Inflammatory macrophage (primary cell): ENCODE measurements around the gene CFAP46.
"Not testable (repeated sequence)": the region's sequence is repeated elsewhere in the genome, so short reads cannot be mapped to it uniquely, and the experiment has no call there.

Source experiments
- DNase-seq, 2 donors: peaks; one replicate each; pipeline ENCODE4 v3.0.0-alpha.2; 2020 to 2022

The CFAP46 gene

DNA sequence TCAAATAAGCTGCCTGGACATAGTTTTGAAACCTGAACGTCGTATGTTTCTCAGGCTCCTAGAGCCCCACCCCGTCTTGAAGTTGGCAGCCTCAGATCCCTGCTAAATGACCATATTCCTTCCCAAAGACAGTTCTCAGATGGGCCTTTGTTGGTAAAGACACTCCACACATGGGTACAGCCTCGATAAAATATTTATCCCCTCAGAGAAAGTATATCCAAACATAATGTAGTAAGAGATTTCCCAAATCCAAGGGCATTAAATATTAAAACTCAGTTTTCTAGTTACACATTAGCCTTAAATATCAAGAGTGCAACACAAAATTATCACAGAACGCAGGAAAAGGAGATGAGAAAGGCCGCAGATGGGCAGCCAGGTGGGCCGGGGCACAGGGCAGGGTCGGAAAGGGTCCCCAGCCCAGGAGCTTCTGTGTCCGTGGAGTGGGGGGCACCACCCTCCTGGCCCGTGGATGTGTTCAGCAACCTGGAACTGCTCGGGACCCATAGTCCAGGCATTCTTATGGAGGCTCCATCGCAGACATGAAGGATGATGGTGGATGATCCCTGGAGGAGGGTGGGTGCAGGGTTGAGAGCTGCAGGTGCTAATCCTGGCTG is 1.5 kb upstream of the CFAP46 start:
- DNase-seq = no peak

DNA sequence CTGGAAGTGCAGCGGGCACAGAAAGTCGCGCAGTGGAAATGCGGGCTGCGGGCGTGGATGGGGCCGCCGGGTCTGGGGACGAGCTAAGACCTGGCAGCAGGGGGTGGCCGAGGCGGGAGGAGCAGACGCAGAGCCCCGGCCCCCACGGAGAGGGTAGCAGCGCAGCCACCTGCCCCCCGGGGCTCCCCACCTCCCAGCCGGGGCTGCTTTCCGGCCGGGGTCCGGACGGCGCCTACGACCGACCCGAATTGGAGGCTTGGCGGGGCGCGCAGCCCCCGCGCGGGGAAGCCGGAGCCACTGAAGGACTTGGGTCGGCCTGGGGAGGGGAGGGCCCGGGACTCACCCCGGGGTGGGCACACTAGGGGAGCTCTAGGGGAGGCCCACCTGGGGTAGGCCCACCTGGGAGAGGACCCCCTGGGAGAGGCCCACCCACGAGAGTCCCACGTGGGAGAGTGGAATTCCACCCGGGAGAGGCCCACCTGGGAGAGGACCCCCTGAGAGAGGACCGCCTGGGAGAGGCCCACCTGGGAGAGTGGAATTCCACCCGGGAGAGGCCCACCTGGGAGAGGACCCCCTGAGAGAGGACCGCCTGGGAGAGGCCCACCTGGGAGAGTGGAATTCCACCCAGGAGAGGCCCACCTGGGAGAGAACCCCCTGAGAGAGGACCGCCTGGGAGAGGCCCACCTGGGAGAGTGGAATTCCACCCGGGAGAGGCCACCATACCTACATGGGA is 854 bp upstream of the CFAP46 start:
- DNase-seq = no peak

DNA sequence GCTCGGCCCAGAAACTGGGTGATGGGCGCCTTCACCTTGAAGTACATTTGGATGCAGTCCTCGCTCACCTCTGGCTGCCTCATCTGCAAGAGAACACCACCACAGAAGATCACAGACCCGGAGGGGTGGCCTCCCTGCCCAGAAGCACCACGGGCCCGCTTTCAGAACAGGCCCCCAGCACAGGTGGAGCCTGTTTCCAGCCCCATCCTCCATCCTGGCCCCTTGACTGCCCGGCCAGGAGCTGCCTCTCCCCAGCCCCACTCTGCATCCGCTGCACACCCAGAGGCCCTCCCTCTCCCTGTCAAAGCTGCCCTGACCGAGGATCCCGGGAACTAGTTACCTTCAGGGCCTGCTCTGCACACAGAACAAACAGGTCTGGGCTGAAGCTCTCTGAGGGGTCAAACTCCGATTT is 724 bp downstream of the CFAP46 start:
- DNase-seq = no peak

DNA sequence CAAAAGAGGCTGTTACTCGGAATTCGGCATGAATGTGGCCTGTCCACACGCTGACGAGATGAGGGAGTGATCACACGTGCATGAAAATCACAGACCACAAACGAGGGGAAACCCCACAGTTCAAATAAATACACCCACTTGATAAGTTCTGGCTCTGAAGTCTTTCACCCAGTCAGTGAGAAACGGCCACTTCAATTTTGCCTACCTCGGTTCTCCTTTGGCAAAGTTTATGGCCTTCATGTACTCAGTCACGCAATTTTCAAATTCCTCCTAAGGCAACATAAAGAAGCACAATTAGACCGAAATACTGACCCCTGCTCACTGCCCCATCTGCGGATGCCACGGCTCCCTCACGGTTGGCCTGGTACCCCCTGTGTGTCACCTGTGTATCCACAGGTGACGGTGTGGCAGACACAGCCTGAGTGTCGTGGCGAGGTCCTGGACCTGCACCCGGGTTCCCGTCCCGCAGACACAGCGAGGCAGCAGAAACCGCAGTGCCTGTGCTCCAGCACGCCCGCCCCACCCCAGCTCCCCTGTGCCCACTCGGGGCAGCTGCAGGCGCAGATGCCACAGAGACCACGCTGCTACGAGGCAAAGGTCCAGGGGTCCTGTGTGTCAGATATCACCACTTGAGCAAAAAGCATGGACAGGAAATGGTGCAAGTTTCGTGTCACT is 1.4 kb downstream of the CFAP46 start:
- no peak for DNase-seq

DNA sequence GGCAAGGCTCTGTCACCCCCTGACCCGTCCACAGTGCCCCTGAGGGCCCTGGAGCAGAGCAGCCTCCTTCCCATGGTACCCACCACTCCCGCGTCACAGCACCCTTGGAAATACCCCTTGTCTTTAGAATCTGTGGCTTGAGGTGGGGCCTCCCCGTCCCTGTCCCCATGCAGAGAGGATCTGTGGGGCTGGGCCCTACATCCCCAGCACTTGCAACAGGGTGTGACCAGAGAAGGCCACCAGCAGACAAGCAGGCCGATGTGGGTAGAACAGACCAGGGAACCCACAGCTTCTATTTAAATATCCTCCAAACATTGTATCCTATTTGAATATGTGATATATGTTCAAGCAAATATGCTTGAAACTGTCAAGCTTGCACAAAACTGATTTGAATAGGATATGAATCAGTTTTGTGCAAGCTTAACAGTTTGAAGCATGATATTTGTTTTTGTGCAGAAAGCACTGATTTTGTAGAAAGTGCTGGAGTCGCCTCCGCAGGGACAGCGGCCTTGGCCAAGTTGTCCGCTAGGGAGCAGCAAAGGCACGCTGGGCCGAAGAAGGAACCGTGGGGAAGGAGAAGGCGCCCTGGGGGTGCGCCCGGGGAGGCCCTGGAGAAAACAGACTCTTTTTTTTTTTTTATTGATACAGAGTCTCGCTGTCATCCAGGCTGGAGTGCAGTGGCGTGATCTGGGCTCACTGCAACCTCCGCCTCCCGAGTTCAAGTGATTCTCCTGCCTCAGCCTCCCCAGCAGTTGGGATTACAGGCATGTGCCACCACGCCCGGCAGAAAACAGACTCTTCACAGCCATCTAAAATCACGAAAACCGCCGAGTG is 2.2 kb downstream of the CFAP46 start:
- DNase-seq = peak; percentile 58 to 64

DNA sequence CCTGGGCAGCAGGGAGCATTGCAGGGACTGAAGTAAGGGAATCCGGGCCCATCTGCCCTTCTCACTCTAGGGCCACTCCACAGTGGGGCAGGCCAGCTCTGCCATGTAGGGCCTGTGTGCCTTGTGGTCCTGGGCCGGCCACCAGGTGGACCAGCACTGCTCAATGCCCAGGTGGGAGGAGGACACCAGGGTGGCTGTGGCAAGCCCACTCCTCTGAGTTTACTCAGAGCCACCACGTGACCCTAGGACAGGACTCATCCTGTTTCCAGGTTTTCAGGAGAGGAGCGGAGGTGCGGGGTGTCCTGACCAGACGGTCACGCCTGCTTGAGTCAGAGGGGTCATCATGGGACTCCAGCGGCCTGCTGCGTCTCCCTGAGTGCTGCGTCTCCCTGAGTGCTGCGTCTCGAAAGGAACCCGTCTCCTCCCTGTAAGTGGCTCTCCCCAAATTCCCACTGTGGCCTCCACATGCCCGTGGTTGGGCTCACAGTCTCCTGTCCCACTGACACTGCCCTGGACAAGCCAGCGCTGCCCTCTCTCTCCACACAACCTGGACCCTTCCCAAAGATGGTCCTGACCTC is 2.9 kb downstream of the CFAP46 start:
- no peak for DNase-seq

DNA sequence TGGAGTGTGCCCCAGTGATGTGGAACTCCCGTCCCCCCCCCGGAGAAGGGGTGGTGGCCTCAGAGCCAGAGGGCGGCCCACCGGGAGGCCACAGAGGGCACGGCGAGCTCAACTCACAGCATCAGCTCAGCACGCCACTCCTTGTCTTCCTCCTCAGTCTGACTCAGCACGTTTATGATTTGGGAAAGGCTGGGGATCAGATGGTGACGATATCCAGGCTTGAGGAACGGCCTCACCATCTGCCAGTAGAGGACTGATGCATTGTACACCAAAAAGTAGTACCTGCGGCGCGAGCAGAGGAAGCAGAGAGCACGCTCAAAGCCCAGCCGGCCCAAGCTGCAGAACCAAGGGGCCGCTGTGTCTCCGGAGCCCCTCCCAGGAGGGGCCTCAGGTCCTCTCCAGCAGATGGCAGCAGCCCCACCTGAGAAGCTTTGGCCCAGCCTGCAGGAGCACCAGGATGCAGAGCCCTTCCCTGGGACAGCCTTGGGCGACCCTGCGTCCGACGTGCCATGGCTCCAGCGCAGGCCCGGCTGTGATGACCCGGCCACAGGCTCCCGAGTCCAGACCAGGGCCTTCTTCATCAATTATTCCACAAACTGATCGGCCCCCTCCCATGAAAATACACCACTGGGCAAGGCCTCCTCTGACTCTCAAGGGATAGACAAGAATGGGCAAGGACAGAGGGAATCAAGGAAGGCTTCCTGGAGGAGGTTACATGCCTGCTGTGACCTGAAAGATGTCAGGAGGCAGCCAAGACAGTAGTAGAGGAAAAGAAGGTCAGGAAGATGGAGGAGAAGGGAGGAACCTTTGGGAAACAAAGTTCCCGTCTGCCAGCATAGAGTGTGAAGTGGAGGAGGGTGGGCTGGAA is 3.7 kb downstream of the CFAP46 start:
- no peak for DNase-seq

DNA sequence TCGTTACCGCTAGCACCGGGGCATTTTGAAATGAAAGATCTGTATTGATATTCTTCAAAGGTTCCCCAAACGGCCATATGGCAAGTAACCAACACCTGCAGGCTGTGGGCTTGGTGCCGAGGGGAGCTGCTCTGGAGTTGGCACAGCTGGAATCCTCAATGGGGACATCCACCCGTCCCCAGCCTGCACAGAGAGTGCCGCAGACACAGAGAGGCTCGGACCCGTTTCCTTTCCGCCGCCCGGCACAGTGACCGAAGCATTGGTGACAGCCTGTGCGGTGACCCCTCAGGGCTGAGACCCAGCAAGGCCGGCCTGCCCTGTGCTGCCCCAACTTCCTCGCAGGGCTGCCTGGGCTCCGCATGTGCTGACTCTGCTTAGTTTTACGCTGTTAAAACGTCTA is 4.5 kb downstream of the CFAP46 start:
- DNase-seq = no peak

DNA sequence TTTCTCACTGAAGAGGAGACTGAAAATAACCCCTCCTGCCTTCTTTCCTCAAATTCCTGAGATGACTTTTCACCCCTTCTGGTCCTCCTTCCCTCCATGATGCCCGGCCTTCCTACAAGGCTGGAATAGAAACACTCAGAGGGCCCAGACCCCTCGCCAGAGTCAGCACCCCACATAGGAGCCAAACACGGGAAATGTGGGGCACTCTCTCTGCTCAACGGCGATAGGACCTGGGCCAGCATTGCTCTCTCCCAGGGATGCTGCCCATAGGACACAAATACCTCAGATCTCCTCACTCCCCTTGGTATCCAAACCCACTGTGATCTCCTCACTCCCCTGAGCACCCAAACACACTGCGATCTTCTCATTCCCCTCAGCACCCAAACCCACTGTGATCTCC is 7.4 kb downstream of the CFAP46 start:
- DNase-seq = no peak

DNA sequence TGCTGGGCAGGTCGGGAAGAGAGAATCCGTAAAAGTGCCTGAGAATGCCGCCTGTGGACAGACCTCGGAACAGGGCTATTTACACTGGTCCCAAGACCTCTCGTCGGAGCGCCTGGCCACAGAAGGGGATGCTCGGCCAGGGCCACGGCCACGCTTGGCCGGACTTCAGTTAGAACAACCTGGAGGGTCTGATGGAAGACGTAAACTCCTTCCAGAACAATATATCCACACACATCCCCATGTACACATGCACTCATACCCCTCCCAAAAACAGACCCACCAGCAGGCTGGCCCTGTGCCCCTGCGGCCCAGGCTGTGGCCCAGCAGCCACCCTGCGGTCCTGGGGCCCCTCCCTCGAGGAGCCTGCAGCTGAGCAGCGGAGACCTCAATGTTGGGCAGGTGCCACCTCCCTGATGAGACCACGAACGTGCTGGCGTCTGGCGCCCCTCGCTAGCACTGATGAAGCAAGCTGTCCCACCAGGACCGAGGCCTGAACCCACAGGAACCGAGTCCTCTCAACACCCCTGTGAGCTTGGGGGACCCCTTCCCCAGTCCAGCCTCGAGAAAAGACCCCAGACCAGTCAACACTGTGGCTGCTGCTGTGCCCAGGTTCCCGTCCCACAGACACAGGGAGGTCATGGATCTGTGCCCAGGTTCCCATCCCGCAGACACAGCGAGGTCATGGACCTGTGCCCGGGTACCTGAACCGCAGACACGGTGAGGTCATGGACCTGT is 8.9 kb downstream of the CFAP46 start:
- DNase-seq = no peak

DNA sequence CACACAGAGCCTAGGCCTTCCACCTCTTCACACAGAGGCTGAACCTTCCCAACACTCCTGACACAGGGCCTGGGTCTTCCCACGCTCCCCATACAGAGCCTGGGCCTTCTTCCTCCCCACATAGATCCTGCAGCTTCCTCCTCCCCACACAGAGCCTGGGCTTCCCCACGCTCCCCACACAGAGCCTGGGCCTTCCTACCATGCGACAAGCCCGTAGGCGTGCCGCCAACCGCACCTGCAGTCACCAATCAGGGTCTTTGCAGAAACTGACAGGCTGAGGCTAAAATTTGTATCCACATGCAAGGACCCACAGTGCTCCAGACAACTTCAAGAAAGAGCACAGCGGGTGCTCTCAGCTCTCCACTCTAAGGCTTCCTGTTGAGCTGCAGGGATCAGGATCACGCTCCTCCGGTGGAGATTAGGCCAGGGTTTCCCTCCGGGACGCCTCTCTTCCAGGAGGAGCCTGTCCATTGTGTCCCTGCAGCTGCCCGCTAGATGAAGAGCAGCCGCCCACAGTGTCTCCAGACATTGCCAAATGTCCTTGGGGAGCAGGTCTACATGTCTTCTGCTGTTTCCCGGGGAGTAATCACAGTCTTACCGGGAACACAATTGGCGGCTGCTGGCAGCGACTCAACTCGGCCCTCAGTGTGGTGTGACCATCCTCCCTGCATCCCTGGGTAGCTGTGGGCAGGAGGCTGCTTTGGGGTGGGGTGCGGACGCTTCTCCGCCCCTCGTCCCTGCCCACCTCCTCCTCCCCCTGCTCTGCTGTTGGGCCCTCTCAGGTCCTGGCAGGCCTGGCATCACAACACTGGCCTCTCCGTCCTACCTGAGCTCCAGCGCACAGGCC is 9.7 kb downstream of the CFAP46 start:
- peak in 1 of 2 donors; percentile 46 for DNase-seq

DNA sequence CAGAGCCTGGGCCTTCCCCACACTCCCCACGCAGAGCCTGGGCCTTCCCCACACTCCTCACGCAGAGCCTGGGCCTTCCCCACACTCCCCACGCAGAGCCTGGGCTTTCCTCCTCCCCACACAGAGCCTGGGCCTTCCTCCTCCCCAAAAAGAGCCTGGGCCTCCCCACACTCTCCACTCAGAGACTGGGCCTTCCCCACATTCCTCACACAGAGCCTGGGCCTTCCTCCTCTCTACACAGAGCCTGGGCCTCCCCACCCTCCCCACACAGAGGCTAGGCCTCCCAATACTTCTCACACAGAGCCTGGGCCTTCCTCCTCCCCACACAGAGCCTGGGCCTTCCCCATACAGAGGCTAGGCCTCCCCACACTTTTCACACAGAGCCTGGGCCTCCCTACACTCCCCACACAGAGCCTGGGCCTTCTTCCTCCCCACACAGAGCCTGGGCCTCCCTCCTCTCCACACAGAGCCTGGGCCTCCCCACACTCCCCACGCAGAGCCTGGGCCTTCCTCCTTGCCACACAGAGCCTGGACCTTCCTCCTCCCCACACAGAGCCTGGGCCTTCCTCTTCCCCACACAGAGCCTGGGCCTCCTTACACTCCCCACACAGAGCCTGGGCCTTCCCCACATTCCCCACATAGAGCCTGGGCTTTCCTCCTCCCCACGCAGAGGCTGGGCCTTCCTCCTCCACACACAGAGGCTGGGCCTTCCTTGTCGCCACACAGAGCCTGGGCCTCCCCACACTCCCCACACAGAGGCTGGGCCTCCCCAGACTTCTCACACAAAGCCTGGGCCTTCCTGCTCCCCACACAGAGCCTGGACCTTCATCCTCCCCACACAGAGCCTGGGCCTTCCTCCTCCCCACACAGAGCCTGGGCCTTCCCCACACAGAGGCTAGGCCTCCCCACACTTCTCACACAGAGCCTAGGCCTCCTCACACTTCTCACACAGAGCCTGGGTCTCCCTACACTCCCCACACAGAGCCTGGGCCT is 10.8 kb downstream of the CFAP46 start:
- DNase-seq = peak in 1 of 2 donors; percentile 9

DNA sequence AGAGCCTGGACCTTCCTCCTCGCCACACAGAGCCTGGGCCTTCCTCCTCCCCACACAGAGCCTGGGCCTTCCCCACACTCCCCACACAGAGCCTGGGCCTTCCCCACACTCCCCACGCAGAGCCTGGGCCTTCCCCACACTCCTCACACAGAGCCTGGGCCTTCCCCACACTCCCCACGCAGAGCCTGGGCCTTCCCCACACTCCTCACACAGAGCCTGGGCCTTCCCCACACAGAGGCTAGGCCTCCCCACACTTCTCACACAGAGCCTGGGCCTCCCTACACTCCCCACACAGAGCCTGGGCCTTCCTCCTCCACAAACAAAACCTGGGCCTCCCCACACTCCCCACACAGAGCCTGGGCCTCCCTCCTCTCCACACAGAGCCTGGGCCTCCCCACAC is 11.7 kb downstream of the CFAP46 start:
- DNase-seq = not testable (repeated sequence)

DNA sequence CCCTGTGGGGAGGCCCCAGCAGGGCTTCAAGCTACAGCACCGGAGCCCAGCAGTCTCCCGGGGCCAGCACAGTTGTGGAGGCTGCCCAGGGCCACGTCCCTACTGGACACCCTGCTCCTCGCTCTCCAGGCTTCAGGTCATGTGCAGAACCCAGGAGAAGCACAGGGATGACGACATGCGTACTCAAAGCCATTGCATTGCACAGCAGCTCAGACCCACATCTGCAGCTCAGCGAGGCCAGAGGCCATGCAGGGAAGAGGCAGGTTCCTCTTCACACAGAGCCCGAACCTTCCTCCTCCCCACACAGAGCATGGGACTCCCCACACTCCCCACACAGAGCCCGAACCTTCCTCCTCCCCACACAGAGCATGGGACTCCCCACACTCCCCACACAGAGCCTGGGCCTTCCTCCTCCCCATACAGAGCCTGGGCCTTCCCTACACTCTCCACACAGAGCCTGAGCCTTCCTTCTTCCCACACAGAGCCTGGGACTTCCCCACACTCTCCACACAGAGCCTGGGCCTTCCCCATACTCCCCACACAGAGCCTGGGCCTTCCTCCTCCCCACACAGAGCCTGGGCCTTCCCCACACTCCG is 12.3 kb downstream of the CFAP46 start:
- DNase-seq = peak; percentile 14 to 54

DNA sequence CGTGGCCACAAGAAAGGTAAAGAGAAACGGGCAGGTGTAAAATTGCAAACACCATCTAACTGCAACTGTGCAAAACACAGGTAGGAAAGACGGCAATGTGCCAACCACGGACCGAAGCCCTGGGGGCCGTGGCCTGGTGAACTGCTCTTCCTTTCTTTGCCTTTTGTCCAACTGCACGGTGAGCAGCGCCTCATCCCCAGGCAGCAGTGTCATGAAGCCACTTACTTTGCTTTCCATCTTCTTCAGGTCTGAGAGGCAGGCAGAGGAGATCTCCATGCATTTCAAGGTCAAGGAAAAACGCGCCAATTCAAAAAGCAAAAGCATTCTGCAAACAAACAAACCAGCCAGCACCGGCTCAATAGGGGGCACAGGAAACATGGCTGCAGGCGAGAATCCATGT is 12.9 kb downstream of the CFAP46 start:
- DNase-seq = no peak

DNA sequence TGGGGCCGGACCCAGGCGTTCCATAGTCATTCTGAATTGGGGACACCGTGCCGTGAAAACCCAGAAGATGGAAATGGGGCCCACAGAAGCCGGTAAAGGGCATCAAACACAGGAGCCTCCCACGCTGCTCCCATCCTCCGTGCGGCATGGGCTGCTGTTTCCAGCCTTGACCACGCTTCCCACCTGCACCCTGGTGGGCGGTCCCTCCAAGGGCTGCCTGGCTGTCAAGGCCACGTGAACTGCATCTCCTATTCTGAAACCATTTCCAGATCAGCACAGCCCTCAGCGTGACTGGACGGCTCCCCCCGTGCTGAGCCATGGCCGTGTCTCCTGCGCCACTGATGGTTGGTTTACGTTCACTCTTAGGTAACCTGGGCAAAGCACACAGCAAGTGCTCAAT is 14.1 kb downstream of the CFAP46 start:
- DNase-seq = no peak

DNA sequence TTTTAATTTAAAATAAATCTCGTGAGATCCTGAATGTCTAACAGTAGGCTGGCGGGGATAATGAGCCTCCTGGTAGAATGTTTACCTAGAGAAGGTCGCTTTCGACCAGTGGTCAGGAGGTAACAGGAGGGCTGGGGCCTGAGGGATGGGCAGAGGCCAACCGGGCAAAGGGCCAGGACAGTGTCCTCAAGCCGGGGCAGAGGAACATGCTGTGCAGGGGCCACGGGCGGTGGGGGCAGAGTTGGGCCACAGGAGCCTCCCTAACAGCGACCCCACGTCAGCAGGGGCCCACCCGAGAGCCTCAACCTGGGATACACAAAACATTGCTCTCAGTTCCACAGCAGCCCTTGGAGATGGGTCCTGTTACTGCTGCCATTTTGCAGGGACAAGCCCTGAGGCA is 14.5 kb downstream of the CFAP46 start:
- no peak for DNase-seq
